HG03135 (cell line): ENCODE results near the gene RAB30.
A peak's percentile ranks its signal among the peaks of the same experiment; 100 is the strongest.

Experiments used
- ATAC-seq: cut with Tn5 transposase; IDR thresholded peaks from one replicate; pipeline ENCODE4 v1.9.1; 2021; ENCODE audit warnings: mild to moderate bottlenecking, moderate library complexity; ENCODE audit not compliant: unreplicated experiment

RAB30 gene

GRCh38 chr11:83070731-83071566, 748 bp downstream of the RAB30 start:
- no peak for ATAC-seq

DNA sequence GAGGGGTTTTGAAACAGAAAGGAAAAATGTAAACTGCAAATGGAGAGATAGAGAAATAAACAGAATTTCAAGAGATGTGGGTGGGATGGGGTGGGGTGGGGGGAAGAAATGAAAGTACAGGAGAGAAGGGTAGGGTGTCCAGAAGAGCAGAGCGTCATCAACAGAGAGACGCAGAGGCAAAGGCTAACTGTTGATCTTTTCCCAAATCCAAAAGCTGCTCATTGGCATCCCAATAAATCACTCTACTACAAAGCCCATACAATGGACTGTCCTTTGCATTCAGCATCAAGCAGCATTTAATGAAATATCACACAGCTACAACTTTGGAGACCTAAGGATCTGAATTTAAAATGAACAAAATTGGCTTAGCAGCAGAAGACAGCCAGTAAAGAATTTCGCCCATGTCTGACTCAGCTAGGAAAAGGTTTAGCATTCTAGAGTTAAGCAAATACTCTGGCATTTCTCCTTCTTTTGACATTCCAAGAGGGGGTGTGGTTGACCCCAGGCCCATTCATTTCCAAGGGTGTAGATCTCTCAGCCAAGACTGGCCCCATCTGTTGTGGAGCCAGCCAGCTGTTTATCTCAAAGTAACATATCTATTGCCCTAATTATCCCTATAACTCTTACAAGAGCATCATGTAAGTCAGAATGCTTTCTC, 1.5 kb downstream of the RAB30 start:
- no peak for ATAC-seq

GRCh38 chr11:83069441-83070043, 2.2 kb downstream of the RAB30 start:
- ATAC-seq: no peak

- ATAC-seq: no peak
Observed at GRCh38 chr11:83068568-83068967, 3.1 kb downstream of the RAB30 start.

- ATAC-seq: no peak
Observed at GRCh38 chr11:83064011-83064410, 7.7 kb downstream of the RAB30 start.

DNA sequence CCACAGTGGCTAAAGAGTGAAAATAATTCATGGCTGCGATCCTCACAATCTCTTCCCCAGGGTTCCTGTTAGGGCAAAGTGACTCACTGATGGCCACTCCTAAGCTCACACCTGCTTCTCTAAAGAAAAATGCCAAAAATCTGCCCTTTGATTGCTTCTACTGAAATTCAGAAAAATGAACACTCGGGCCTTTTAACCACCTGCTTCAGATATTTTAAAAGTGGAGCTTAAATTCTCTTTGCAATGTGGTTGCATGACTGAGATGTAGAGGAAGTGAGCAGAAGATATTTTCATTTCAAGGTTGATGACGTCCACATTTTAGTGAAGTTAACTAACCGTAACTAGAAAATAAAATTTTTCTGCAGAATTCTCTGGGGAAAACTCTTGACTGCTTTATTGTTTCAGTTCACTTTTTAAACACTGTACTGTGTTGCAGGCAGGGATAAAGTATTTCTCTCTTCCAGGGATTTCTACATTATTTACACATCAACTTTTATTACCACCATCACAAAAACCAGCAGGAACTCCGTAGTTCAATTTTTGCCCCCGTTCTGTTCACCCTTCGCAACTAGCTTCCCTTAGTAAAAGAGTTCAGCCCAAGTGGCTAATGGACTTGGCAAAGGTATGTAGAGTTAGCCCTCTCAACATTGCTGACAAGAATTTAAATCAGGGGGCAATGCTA, 8.5 kb downstream of the RAB30 start:
- peak; percentile 68 for ATAC-seq

DNA sequence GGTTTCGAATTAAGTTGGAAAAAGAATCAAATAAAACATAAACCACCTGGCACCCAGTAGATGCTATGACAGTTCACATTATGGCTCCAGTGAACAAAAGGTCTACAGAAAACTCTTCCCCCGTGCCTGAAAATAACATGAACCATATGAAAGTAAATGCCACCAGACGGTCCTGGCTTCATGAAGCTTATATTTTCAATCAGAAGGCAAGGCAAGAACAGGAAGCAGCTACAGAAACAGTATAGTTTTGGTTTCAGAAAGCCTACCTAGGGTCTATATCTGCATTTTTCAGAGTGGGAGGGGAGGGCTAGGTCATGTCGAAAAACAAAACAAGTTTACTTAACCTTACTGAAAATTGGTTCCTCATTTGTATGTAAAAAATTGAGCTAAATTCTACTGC, 9.8 kb downstream of the RAB30 start:
- peak; percentile 76 for ATAC-seq

DNA sequence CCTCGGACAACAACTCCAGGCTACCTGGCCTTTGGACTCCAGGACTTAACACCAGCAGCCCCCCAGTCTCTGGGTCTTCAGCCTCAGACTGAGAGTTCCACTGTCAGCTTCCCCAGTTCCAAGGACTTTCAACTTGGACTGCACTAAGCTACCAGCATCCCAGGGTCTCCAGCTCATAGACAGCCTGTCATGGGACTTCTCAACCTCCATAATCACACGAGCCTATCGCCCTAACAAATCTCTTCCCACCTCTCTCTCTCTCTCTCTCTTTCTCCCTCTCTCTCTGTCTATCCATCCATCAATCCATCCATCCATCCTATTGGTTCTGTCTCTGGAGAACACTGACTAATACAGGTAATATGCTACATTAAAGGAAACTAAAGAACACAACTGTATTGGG, 10.7 kb downstream of the RAB30 start:
- ATAC-seq: no peak

DNA sequence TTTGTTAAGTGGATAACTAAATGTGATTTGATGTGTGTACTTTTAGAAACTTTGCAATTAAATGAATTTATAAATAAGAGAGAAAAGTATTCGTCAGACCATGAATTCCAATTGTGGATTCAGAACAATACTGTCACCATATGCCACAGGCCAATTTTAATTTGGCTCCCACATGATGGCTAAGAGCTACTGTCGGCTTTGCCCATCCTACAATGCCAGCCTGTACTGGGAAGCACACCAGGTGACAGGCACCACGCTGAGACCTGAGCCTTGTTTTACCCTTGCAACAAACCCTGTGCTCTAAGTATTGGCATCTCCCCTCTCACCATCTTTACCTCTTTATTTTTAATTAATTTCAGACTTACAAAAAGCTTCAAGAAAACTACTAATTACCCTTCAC, 14.0 kb downstream of the RAB30 start:
- ATAC-seq: no peak

- ATAC-seq: no peak
Observed at GRCh38 chr11:83056611-83057010, 15.1 kb downstream of the RAB30 start.

DNA sequence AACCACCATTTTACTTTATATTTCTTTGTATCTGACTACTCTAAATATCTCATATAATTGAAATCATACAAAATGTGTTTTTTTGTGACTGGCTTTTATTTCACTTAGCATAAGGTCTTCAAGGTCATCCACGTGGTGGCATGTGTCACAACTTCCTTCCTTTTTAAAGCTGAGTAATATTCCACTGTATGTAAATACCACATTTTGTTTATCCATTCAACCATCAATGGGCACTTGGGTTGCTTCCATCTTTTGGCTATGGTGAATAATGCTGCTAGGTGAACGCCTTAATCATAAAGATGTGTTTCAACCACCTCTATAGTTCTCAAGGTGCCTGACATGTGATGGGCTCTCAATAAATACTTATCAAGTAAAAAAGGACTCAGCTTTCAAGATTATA, 15.5 kb downstream of the RAB30 start:
- ATAC-seq: no peak

DNA sequence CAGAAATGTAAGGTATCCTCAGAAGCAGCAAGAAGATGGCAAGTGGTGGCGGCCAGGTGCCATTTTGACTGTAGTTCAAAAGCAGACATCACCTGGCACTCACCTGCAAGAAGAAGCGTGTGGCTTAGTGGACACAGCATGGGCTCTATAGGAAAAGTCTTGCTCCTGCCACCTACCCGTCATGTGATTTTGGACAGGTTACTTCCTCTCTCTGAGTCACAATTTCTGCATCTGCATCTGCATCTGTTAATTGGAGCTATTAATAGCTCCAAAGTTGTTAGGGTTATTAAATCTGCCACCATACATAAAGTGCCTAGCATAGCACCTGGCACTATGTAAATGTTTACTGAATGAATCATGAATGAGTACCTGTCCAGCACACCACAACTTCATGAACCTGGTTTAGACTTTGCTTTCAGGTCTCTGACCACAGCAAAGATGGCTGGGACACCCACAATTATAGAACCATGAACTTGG, 16.8 kb downstream of the RAB30 start:
- ATAC-seq: peak; percentile 56

- peak; percentile 73 for ATAC-seq
Observed at GRCh38 chr11:83054001-83054400, 17.7 kb downstream of the RAB30 start.

DNA sequence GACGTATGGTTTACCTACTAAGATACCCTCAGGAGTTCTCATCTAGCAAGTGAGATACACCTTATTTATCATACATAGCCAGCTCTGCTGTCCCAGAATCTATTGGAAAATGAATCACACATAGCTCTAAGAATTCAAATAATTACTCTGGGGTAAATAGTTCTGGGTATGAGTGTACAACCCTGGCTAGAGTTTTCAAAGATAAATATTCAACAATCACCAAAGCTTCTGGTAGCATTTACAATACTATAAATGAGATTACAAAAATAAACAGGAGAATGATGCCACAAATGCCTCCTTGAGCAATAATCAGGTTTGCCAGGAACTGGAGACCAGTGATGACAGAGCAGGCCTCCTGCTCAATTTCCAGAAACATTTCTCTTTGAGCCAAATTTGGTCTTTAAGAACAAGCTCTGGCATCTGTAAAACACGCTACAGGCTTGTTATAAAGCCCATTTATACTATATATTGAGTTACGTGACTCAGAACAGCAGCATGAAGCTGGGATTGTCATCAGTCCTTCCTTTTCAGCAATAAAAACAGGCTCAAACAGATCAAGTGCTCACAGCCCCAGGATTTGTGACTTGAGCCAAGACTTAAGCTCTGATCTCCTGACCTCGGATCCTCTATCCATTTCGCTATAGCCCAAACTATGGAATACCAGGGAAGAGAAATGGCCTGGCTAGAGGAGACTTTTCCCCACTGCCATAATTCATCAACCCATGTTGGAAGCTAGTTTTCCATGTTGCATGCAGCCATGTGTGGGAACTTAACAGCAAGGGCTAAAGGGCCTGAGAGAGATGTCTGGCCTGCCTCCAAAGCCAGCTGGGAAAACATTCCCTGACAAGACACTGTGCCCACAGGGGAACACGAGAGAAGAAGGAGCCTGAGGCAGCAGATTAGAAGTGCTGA, 19.7 kb downstream of the RAB30 start:
- no peak for ATAC-seq

DNA sequence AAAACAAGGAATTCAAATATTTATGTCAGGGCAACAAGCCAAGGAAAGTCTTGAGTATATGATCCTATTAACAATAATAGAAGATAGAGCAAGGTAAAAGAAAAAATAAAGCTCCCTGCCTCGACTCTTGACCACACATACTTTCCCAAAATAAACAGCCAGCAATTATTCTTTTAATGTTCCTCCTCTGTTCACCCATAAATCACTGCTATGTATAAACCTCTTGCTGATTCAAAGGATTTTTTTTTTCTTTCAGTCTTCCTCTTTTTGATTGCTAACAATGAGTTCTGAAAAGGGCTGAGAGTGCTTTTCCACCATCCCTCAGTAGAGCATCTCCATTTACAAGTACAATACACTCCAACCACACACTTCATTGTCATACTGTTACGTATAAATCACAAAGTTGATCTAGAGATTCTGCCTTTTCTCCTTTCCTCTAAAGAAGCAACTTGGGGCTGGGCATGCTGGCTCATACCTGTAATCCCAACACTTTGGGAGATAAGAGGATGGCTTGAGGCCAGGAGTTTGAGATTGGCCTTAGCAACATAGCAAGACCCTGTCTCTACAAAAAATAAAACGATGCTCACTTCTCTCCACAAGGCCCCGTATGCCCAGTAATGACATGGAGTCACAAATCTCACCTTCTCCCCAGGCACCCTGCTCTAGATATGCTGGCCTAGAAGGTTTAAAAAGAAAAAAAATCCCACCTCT, 24.0 kb downstream of the RAB30 start:
- ATAC-seq: no peak

- ATAC-seq: no peak
Observed at GRCh38 chr11:83046621-83047172, 25.0 kb downstream of the RAB30 start.

- peak; percentile 58 for ATAC-seq
Observed at GRCh38 chr11:83044958-83045712, 26.6 kb downstream of the RAB30 start.

GRCh38 chr11:83042964-83043711, 28.6 kb downstream of the RAB30 start:
- ATAC-seq: no peak
